AG04450 (cell line): ENCODE results near the gene ZNF154. TPM values are rescaled to one million over a fixed set of nuclear protein-coding genes. Genes with fewer than 3 reads are reported as not detected.
A peak's percentile ranks its signal among the peaks of the same experiment; 100 is the strongest.

Experiments used
- CTCF ChIA-PET: fragments of 300-600, 350-600 bp; formaldehyde crosslinking; extraction: SDS; loops from one replicate; lab custom pipeline; 2022; ENCODE audit warnings: antibody characterized with exemption, inconsistent platforms; lab: Charles Lee
- POLR2A ChIA-PET: fragments of 350-600 bp; formaldehyde crosslinking; extraction: SDS; loops from one replicate; lab custom pipeline; 2021; ENCODE audit warnings: antibody characterized with exemption, inconsistent platforms; lab: Yijun Ruan, JAX
- DNase-seq: peaks from one replicate; pipeline ENCODE4 v3.0.0-alpha.2; 2011; ENCODE audit warnings: low read depth, low spot score
- H3K27ac ChIP-seq: one replicate; pipeline ENCODE4 v1.5.1; 2012; ENCODE audit warnings: low read depth, low read length, control low read depth
- H3K27me3 ChIP-seq: one replicate; pipeline ENCODE4 v1.6.0; 2012; ENCODE audit warnings: low read length; ENCODE audit not compliant: control insufficient read depth, insufficient read depth
- H3K4me3 ChIP-seq: 2 replicates; pipeline ENCODE4 v1.5.1; 2011; ENCODE audit warnings: mild to moderate bottlenecking, low read depth, low read length, control low read depth
- H3K9me3 ChIP-seq: 2 replicates; pipeline ENCODE4 v1.5.1; 2012; ENCODE audit warnings: low read length; ENCODE audit not compliant: control insufficient read depth, insufficient read depth
- CTCF ChIP-seq: IDR thresholded peaks from 2 replicates; pipeline ENCODE4 v1.5.1; 2011; ENCODE audit warnings: low read depth, low read length, control low read depth, inconsistent platforms
- polyA plus RNA-seq: library from polyadenylated mRNA; depleted of rRNA; stranded (reverse); fragments of >200 nt; gene quantifications from 2 replicates; pipeline ENCODE4 v1.2.3, GENCODE V29; 2011

The ZNF154 gene
- polyA plus RNA-seq, 1 experiment, result 8.1 TPM

DNA sequence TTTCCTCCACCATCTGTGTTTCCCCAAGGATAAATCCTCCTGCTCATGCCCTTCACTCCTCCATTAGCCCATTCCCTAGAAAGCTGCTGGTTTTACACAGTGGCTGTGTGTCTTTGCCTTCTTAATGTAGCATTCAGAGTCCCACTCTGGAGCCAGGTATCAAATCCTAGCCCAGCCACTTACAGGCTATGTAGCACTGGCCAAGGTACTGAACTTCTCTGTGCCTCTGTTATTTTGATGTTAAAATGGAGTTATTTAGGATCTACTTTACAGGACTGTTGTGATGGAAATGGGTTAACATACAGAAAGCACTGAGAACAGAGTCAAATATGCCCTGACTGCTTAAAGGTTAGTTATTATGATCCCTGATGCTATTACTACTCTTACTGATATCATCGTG, 41.8 kb downstream of the ZNF154 start:
- Histone ChIP-seq H3K27ac (no peak overlapping the region), H3K27me3 (no peaks in the 10 kb centered on the region), H3K9me3 (peaks cover 3% of the 10 kb centered on the region; the same call in 1 of the 2 replicates), H3K4me3 (no peak overlapping the region)
- no peak for TF ChIP-seq CTCF
- ChIA-PET POLR2A (no interaction called here), CTCF (no interaction called here)
- no peak for DNase-seq

- CTCF ChIA-PET, result no interaction called here
- no peak for TF ChIP-seq CTCF
- no peak for DNase-seq
- peaks cover 4% of the 10 kb centered on the region for H3K27me3 ChIP-seq
- peaks cover 3% of the 10 kb centered on the region; the same call in 1 of the 2 replicates for H3K9me3 ChIP-seq
- POLR2A ChIA-PET, result interaction anchor here (1.5 kb wide), 1 partner anchor 16 kb away, joined by 9 read pairs; the partner anchor contains the start of gene ZNF551
- no peak overlapping the region for H3K4me3 ChIP-seq
- H3K27ac ChIP-seq, result no peak overlapping the region
Measured at GRCh38 chr19:57665261-57665806, 43.7 kb downstream of the ZNF154 start.

DNA sequence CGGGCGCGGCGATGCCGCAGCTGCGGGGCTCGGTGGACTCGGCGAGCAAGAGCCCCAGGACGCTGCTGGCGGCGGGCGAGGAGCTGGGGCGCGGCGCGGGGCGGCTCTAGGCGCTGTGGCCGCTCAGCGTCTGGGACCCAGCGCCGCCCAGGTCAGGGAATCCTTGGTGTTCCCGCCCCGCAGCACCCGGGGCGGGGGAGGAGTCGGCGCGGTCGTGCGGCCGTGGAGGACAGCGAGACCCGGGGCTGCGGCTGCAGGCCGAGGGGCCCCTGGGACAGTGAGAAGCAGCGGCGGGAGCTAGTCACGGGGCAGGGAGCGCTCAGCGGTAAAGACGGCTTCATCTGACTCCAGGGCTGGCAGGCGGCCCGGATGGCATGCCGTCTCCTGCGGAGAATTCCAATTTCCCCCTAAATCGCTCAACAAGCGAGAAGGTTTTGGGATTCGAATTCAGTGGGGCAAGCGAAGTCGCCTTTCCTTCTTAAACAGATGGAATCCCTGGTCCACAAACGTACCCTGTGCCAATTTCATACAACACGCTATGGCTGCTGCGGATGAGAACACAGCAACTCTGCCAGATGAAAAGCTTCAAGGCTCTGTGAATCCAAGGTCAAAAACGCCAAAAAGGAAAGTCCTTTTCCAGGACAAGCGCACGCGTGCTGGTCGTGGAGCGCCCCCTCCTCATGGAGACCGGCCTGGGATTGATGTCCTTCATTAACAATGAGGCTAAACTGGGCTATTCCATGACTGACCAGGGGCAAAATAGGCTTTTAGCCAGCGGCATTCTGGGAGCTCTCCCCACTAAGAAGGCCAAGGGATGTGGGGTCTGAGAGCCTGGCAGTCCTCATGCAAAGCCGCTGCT, 44.5 kb downstream of the ZNF154 start:
- Histone ChIP-seq H3K4me3 (peak overlapping the region; percentile 65), H3K9me3 (peaks cover 3% of the 10 kb centered on the region; the same call in 1 of the 2 replicates), H3K27me3 (peaks cover 4% of the 10 kb centered on the region), H3K27ac (no peak overlapping the region)
- no peak for DNase-seq
- CTCF ChIA-PET, result interaction anchor here (1.3 kb wide), 1 partner anchor 17 kb away, joined by 4 read pairs; the partner anchor contains the start of gene ZNF551
- POLR2A ChIA-PET, result interaction anchor here (0.6 to 1.5 kb wide), 2 partner anchors 8 to 17 kb away, joined by 9 read pairs; partner anchors contain the start of gene ZNF551
- no peak for TF ChIP-seq CTCF

DNA sequence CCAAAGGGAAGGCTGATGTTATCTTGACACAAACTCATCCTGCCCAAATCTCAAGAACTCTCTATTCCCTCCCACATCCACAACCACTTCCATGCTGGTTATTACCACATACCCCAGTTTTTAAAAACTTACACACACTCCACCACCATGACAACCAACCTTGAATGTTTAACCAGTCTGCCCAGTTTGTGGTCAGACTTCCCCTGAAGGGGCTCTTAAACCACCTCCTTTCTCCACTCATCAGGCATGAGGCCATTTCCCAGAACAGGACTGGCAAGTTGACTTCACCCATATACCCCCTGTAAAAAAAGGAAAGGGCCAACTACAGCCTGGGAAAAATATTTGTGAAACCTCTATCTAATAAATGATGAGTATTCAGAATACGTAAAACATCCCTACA, 52.7 kb downstream of the ZNF154 start:
- no peak overlapping the region for H3K27ac ChIP-seq
- CTCF ChIA-PET, result interaction anchor here (1.3 kb wide), 1 partner anchor 26 kb away, joined by 3 read pairs; the partner anchor contains the start of gene ZNF551
- no peak overlapping the region for H3K4me3 ChIP-seq
- peaks cover 10% of the 10 kb centered on the region for H3K27me3 ChIP-seq
- TF ChIP-seq CTCF, result no peak
- POLR2A ChIA-PET, result no interaction called here
- no peak for DNase-seq
- peaks cover 3% of the 10 kb centered on the region; the same call in 1 of the 2 replicates for H3K9me3 ChIP-seq

DNA sequence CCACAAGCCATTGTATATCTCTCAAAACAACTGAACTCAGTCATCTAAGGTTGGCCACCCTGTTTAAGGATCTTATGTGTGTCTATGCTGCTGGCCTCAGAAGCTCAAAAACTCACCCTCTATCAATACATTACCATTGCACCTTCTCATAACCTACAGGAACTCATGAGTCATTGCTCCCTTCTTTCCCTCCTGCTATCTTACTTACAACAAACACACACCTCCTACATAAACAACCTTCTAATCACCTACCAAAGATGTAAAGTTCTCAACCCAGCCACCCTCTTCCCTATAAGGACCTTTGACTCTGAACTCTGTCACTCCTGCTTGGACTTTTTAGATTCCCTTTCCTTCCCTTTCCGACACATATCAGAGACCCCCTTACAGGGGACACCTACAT, 53.6 kb downstream of the ZNF154 start:
- ChIA-PET CTCF (no interaction called here), POLR2A (no interaction called here)
- TF ChIP-seq CTCF, result no peak
- H3K27ac ChIP-seq, result no peak overlapping the region
- peaks cover 6% of the 10 kb centered on the region for H3K27me3 ChIP-seq
- no peak for DNase-seq
- H3K9me3 ChIP-seq, result peaks cover 3% of the 10 kb centered on the region; the same call in 1 of the 2 replicates
- no peak overlapping the region for H3K4me3 ChIP-seq
